ENCODE data around the gene HSPA2.
A peak's percentile ranks its signal among the peaks of the same experiment; 100 is the strongest.
"Not testable (repeated sequence)": the region's sequence is repeated elsewhere in the genome, so short reads cannot be mapped to it uniquely, and the experiment has no call there.

HSPA2 gene

DNA sequence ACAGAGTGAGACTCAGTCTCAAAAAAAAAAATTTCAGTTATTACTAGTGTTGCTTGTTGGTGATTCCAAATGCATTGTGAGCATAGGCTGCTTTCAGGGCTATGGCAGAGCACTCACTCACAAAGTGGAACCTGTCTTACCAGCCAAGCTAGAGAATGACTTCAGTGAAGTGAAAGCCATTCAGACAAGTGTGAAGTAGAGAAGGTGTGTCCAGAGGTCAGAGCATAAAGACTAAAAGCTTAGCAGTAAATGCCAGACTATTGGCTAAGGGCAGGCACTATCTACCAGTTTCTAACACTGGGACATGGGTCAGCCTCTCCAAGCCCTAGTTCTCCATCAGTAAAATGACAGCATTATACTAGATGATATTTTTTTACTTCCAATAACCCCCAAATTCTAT, 21.9 kb downstream of the HSPA2 start:
- no peak for DNase-seq

DNA sequence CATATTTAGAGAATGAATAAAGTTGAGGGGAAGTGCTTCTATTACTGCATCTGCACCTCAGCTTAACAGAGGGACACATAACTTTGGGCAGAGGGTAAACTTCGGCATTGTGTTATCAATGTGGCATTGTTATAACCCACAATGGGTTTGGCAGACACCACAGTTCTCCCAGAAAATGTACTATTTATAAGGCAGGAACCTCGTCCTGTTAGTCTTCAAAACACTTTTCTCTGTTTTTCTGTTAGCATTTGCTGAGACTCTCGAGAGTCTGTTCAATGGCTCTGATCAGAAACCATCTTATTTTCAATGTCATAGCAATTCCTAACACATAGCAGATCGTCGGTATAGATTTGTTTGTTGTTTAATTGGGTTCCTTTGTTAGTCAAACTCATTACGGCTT, 23.2 kb downstream of the HSPA2 start:
- DNase-seq = no peak

DNA sequence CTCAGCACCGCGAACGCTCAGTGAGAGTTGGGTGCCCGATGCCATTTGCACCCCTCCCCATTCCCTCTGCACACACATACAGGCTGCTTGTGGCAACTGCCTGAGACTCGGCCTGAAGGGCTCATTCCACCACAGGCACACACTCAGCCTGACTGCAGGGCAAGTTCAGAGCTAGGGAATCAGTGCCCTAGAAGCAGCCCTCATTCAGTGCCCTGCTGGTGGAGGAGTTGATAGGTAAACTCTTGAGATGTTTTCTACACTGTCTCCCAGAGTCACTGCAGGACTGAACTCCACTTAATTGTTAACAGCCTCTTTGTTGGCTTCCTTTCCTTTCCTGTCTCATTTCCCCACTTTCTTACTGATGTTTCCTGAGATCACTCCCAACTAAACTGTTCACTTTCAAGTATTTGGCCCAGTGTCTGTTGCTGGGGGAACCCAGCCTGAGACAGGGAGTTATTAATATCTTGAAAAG, 26.1 kb downstream of the HSPA2 start:
- no peak for DNase-seq

DNA sequence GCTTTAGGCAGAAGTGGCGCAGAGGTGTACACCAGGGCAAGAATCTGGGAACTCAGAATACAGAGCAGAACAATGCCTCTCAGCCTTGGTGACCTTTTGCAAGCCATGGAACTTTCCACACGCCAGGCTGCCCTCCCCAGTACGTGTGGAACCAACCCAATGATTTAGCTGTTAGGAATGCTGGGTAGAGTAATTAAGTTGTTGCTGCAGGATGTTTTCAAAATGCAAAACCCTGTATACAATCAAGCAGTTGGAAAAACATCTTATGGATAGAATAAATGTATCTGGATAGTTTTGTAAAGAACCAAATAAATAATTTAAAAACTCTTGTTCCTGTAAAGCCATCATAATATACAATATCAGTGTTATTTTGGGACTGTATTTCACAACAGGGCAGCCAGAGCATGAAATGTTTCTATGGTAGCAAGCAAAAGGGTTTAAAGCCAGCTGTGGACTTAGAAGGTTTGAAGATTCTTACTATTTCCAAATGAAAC, 28.6 kb downstream of the HSPA2 start:
- no peak for DNase-seq

DNA sequence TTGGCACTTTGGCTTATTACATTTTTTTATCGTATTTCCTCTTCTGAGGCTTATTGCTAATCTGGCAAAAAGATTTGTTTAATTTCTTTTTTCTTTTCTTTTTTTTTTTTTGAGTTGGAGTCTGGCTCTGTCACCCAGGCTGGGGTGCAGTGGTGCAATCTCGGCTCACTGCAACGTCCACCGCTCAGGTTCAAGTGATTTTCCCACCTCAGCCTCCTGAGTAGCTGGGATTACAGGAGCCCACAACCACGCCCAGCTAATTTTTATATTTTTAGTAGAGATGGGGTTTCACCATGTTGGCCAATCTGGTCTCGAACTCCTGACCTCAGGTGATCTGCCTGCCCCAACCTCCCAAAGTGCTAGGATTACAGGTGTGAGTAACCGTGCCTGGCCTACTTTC, 29.1 kb downstream of the HSPA2 start:
- DNase-seq = not testable (repeated sequence)

DNA sequence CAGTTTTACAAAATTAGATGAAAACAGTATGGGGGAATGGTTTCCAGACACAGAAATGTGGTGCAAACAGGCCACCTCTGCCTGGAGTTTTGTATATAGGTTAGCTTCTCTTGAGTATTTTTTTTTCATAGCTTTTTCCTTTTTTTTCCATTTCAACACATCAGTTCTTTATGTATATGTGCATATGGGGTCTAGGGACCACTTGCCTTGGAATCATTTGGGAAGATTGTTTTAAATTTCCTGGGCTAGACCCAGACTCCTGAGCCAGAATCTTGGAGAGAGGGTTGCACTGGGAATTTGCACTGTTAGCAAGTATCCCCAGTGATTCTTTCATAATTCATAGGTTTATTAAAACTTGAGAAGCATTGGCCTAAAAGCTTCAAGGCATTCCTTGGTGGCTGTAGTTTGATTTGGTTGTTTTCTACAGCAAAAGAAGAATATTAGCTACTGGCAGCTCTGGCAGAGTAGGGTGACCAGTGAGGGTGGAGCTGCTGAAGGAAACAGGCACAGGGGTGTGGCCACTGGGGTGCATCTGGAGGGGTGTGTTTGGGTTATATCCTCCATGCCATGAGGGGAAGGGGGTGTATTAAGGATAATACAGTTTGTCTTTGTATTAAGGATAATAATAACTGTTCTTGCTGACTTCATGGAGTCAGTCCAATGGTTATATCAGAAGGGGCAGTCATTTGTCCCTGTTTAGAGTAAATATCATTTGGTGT, 32.0 kb downstream of the HSPA2 start:
- DNase-seq = peak in 1 of 2 experiments; percentile 34

DNA sequence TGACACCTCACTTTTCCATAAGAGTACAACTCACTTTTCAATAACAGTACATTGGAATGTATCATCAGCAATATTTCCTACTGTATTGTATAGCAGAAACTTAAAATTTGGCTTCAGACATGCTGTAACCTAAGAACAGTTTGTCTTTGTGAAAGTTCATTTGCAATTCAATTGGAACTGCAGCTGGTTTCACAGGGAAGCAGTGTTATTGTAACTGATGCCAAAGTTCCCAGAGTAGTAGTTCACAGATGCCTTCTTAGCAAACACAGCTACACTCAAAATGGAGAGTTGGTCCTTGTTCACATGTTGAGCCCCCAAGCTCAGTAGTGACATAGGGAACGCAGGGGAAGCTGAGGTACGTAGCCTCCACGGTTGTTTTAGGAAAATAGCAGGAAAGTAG, 32.6 kb downstream of the HSPA2 start:
- DNase-seq = peak; percentile 84 to 86

DNA sequence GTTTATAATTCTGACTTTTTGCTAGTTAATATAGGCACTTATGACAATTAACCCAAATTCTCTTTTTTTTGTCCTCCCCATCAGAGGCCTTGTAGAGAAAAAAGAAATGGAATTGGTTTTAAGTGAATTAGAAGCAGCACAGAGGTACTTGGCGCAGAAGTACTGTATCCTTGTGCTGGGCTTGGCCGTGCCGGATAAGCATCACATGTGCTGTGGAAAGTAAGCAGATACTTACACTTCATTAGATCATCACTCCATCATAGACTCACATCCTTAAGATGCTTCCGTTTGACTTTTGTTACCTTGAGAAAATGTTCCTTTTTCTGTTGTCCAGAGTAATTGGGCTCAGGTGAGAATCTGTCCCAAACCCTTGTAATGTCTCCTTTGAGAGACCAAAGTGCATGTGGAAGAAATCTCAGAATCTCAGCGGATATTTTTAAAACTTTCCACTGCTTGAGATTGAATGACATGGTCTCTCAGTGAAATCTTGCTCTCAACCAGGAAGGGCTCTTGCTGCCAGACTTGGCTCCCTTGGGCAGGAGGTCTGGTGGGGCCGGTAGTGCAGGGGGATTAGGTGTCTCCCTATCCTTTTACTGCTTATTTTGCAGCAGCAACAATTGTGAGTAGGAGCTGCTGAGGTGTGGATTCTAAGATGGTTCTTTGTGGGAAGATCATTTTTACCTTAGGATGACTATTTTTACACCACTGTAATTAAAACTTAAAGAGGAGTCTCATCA, 34.0 kb downstream of the HSPA2 start:
- DNase-seq = no peak

DNA sequence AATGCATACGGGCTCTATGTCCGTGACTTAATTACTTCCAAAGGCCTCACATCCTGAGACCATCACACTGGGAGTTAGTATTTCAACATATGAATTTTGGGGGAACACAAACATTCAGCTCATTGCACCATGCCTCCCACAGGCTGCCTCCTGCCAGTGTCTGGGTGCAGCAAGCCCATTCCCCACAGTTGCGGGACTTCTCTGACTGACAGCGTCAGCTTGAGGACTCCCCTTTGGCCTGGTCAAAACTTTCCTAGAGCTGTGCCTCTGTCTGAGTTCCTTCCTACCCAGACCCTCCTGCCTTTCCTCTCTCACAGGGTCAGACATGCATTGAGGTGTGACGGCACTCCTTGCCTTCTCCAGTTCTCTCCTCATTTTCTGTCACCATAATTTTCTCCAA, 36.7 kb downstream of the HSPA2 start:
- DNase-seq = no peak

DNA sequence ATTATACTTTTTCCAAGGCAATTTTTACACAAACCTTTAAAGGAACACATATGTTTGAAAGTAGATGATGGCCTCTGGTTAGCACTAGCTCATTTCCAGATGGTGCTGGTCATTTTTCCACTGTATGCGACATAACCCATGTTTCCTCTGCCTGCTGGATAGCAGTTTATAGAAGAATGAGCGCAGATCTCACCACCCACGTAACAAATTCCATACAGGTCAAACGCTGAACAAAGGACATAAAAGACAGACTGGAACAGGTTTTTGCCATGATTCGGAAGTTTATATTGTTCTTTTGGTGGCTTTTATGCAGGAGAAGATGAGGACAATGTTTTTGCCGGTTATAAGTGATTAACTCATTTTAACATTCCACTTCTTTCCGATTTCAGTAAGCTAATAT, 39.9 kb downstream of the HSPA2 start:
- DNase-seq = no peak

DNA sequence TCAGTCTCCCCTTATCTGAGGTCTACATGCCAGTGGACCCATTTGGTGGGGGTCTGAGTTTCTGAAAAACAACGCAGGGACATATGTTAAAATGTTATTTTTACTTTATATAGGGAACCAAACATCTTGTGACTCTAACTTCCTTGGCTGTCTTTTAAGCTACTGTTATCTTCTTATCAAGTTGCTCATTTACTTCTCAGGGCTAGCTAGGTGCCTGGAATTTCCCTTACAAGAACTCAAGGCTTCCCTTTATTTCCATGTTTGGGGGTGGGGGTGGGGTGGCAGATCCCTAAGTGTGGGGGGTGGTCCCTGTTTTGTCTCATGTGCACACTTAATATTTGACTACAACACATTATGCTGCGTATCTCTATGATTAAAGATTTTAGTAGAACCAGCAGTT, 40.8 kb downstream of the HSPA2 start:
- DNase-seq = no peak

DNA sequence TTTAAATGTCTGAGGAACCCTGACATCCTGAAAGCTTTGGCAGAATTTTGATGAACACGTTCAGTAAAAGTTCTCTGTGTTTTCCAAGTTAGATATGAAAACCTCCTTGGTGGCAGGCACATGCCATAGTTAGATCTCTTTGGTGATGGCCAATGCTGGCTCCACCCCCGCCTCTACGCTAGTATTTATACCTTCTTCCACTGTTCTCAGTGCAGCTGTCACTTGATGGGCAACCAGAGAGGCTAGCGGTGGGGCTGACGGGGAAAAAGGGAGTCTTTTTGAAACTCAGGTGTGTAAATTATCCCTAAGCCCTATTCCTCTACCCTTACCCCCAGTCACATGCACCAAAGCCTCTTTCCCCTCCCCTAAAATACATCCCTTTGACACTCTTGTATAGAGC, 41.3 kb downstream of the HSPA2 start:
- DNase-seq = no peak

DNA sequence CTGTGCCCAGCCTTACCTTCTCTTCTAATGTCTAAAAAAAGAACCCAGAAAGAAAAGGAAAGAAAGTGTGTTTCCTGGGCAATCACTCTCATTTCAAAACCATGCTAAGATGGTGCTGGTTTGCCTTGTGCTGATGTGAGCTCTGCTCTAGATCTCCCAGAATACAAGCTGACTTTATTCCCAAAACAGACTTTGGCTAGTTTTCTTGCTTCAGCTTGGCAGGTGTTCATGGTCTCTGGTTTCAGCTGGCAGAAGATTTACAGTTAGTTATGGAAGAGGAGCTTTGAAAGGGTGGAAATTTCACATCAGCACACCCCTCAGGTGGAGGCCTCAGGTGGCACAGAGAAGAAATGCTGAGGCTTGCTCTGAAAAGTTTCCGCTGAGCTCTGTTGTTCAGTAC, 43.6 kb downstream of the HSPA2 start:
- no peak for DNase-seq

DNA sequence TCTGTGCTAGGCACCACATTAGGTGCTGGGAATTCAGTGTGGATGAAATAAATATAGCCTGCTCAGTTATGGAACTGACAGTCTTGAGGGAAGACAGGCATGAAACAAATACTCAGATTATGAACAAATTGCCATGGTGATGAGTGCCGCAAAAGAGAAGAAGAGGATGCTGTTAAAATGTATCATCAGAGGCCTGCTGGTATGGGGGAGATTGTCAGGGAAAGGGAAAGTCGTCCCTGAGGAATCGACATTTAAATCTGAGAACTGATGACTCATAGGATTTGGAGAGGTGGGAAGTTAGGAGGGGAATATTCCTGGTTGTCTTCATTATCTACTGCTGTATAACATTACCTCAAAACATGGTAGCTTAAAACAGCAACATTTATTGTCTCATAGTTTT, 51.3 kb downstream of the HSPA2 start:
- DNase-seq = no peak

All from NCI-H526 (cell line).